HepG2 (cell line): ENCODE measurements around the gene TPPP2. TPM values are rescaled to one million over a fixed set of nuclear protein-coding genes. Genes with fewer than 3 reads are reported as not detected.

Experiments used
- CENPX ChIP-seq: sonication (generic); formaldehyde crosslinking; IDR thresholded peaks from 2 replicates; pipeline ENCODE4 v1.9.0; 2021; ENCODE audit warnings: mild to moderate bottlenecking, missing genetic modification reagents, moderate library complexity
- ESRRA ChIP-seq: sonication (generic); formaldehyde crosslinking; IDR thresholded peaks from 2 replicates; pipeline ENCODE4 v1.5.1; 2020; ENCODE audit warnings: mild to moderate bottlenecking, low read depth, missing genetic modification reagents
- ETV5 ChIP-seq: IDR thresholded peaks from 2 replicates; pipeline ENCODE4 v1.6.1; 2018; ENCODE audit warnings: missing biosample characterization, missing genetic modification reagents, inconsistent platforms, borderline replicate concordance
- HIC2 ChIP-seq: sonication (generic); formaldehyde crosslinking; IDR thresholded peaks from 2 replicates; pipeline ENCODE4 v1.9.0; 2022; ENCODE audit warnings: low read depth, missing genetic modification reagents
- HNRNPLL ChIP-seq: fragments of 200-400 bp; formaldehyde crosslinking; IDR thresholded peaks from 2 replicates; pipeline ENCODE4 v1.6.1; 2017; ENCODE audit warnings: mild to moderate bottlenecking, low read depth, low read length; ENCODE audit not compliant: poor library complexity, severe bottlenecking
- KAT2B ChIP-seq: fragments of 150-350 bp; IDR thresholded peaks from 2 replicates; pipeline ENCODE4 v1.6.1; 2014; ENCODE audit warnings: low read depth, low read length, borderline replicate concordance
- KDM5A ChIP-seq: fragments of 200-600 bp; sonication (generic); IDR thresholded peaks from 2 replicates; pipeline ENCODE4 v1.7.0; 2018; ENCODE audit warnings: antibody characterized with exemption, mild to moderate bottlenecking, low read length, borderline replicate concordance
- MAFF ChIP-seq: IDR thresholded peaks from 2 replicates; pipeline ENCODE4 v1.6.1; 2011; ENCODE audit warnings: low read depth, low read length, improper control_type of control experiment
- MATR3 ChIP-seq: sonication (generic); formaldehyde crosslinking; IDR thresholded peaks from 2 replicates; pipeline ENCODE4 v1.4.0; 2020; ENCODE audit warnings: missing genetic modification reagents
- NFYC ChIP-seq: IDR thresholded peaks from 2 replicates; pipeline ENCODE4 v1.6.1; 2016; ENCODE audit warnings: missing genetic modification reagents, missing compliant biosample characterization
- NR2F6 ChIP-seq, 2 experiments: IDR thresholded peaks; 2 replicates each; pipeline ENCODE4 v1.6.1; 2016; ENCODE audit warnings: antibody characterized with exemption in 1 of 2, mild to moderate bottlenecking in 1 of 2
- PITX1 ChIP-seq: sonication (generic); formaldehyde crosslinking; IDR thresholded peaks from 2 replicates; pipeline ENCODE4 v1.5.1; 2020; ENCODE audit warnings: mild to moderate bottlenecking, missing genetic modification reagents
- XRCC5 ChIP-seq: fragments of 200-400 bp; formaldehyde crosslinking; optimal IDR thresholded peaks from 2 replicates; pipeline ENCODE3; 2017; ENCODE audit warnings: mild to moderate bottlenecking, low read length
- ZBTB37 ChIP-seq: sonication (generic); formaldehyde crosslinking; IDR thresholded peaks from 2 replicates; pipeline ENCODE4 v1.4.0; 2020; ENCODE audit warnings: mild to moderate bottlenecking, missing genetic modification reagents
- ZFY ChIP-seq: sonication (generic); formaldehyde crosslinking; IDR thresholded peaks from 2 replicates; pipeline ENCODE4 v1.4.0; 2020; ENCODE audit warnings: missing genetic modification reagents
- ZNF205 ChIP-seq: IDR thresholded peaks from 2 replicates; pipeline ENCODE4 v1.6.1; 2018; ENCODE audit warnings: missing biosample characterization, missing genetic modification reagents
- ZNF687 ChIP-seq: sonication (generic); formaldehyde crosslinking; IDR thresholded peaks from 2 replicates; pipeline ENCODE4 v1.5.1; 2020; ENCODE audit warnings: mild to moderate bottlenecking, missing genetic modification reagents, moderate library complexity
- ZNF740 ChIP-seq: sonication (generic); formaldehyde crosslinking; IDR thresholded peaks from 2 replicates; pipeline ENCODE4 v1.4.0; 2020; ENCODE audit warnings: missing genetic modification reagents
- ZNF800 ChIP-seq: sonication (generic); formaldehyde crosslinking; IDR thresholded peaks from 2 replicates; pipeline ENCODE4 v1.4.0; 2020; ENCODE audit warnings: missing genetic modification reagents
- polyA plus RNA-seq, 8 experiments: library from polyadenylated mRNA; depleted of rRNA in 3 of 8; stranded (reverse) in 7 of 8; unstranded in 1 of 8; fragments of >200 nt; fragmentation: Illumina TruSeq in 4 of 8; extraction: Trizol in 4 of 8; gene quantifications; 2 replicates each; pipeline versions ENCODE4 v1.2.1 to v1.2.3, GENCODE V29; 2011 to 2016; ENCODE audit warnings: low read depth in 4 of 8, missing spikeins in 1 of 8, mixed read lengths in 1 of 8; ENCODE audit not compliant: insufficient read depth in 1 of 8
- total RNA-seq, 5 experiments: library from RNA; depleted of rRNA; stranded (reverse); fragments of >200 nt; fragmentation: Illumina TruSeq; extraction: Trizol; gene quantifications; 2 replicates each; pipeline ENCODE4 v1.2.3, GENCODE V29; 2016; ENCODE audit warnings: low read depth in 1 of 5

The TPPP2 gene
- total and polyA plus RNA-seq, 2 of the 13 experiments (the other 11 are each of a cell fraction or from before 2014, with no cell fraction given), result 0.58 to 4.2 TPM

- no peak for TF ChIP-seq HIC2 (CRISPR knock-in tag)
- no peak for TF ChIP-seq ZNF205 (CRISPR knock-in tag)
- TF ChIP-seq ZNF740 (CRISPR knock-in tag), result no peak
- TF ChIP-seq HNRNPLL, result no peak
- TF ChIP-seq ZNF800, result no peak
- no peak for TF ChIP-seq ESRRA (CRISPR knock-in tag)
- TF ChIP-seq ETV5 (CRISPR knock-in tag), result peak; percentile 52; the same call in 1 of the 2 replicates
- no peak for TF ChIP-seq CENPX (CRISPR knock-in tag)
- peak; percentile 84 for TF ChIP-seq ZNF687 (CRISPR knock-in tag)
- 0 out of 2 replicates have a peak, but pooled peaks have one; percentile 34 for TF ChIP-seq ZBTB37 (CRISPR knock-in tag)
- peak; percentile 75; the same call in 1 of the 2 replicates for TF ChIP-seq PITX1 (CRISPR knock-in tag)
- no peak; the same call in 1 of the 2 replicates for TF ChIP-seq ZFY (CRISPR knock-in tag)
- no peak for TF ChIP-seq NFYC
- no peak for TF ChIP-seq KAT2B
- no peak for TF ChIP-seq MATR3 (CRISPR knock-in tag)
- TF ChIP-seq KDM5A, result no peak
- TF ChIP-seq MAFF, result no peak
- TF ChIP-seq NR2F6 (IDR thresholded peaks at IDR 0.05), result peak; percentile 23; the same call in 1 of the 2 replicates
- peak; percentile 16; the same call in 1 of the 2 replicates for TF ChIP-seq NR2F6 (CRISPR knock-in tag; IDR thresholded peaks at IDR 0.05)
- TF ChIP-seq XRCC5, result peak; percentile 51
Measured at GRCh38 chr14:21038441-21039422, 8.7 kb downstream of the TPPP2 start (continued).
